CD4-positive, alpha-beta T cell (primary cell): ENCODE results near the gene LMBRD1. TPM values are rescaled to one million over a fixed set of nuclear protein-coding genes. Genes with fewer than 3 reads are reported as not detected.
A peak's percentile ranks its signal among the peaks of the same experiment; 100 is the strongest.

Experiments
- ATAC-seq: fragments of 200-7000 bp; cut with Tn5 transposase; one replicate; pipeline ENCODE4 v1.10.0; 2022; ENCODE audit warnings: mild to moderate bottlenecking; ENCODE audit not compliant: poor library complexity
- CTCF ChIA-PET: fragments of 350-600 bp; sonication (Branson Sonifier 250); formaldehyde crosslinking; loops from one replicate; lab custom pipeline; 2021; ENCODE audit warnings: antibody characterized with exemption, inconsistent platforms; lab: Charles Lee
- POLR2A ChIA-PET: fragments of 350-600 bp; sonication (Branson Sonifier 250); formaldehyde crosslinking; loops from one replicate; lab custom pipeline; 2021; ENCODE audit warnings: antibody characterized with exemption, inconsistent platforms; lab: Charles Lee
- DNase-seq, 14 experiments: peaks; one replicate each; pipeline ENCODE4 v3.0.0-alpha.2; 2013 to 2020; ENCODE audit warnings: mixed read lengths in 2 of 14
- H3K27ac ChIP-seq, 2 donors: one replicate each; pipeline versions ENCODE4 v1.5.1 to v1.7.0; 2013; ENCODE audit warnings: low read length in 2 of 2, low read depth in 1 of 2, mild to moderate bottlenecking in 1 of 2
- H3K27me3 ChIP-seq, 2 experiments: 1 replicate in 1 of 2; 2 replicates in 1 of 2; pipeline versions ENCODE4 v1.6.1 to v1.7.0; 2013; ENCODE audit warnings: low read length in 2 of 2, control low read depth in 1 of 2, mild to moderate bottlenecking in 1 of 2, moderate library complexity in 1 of 2; ENCODE audit not compliant: insufficient read depth in 2 of 2, control insufficient read depth in 1 of 2
- H3K36me3 ChIP-seq: one replicate; pipeline ENCODE4 v1.6.1; 2013; ENCODE audit warnings: low read length, control low read depth; ENCODE audit not compliant: insufficient read depth
- H3K4me1 ChIP-seq: one replicate; pipeline ENCODE4 v1.6.1; 2013; ENCODE audit warnings: low read length, control low read depth; ENCODE audit not compliant: insufficient read depth
- H3K4me3 ChIP-seq: one replicate; pipeline ENCODE4 v1.5.1; 2013; ENCODE audit warnings: mild to moderate bottlenecking, low read length, moderate library complexity
- H3K9me3 ChIP-seq, 2 experiments: 1 replicate in 1 of 2; 2 replicates in 1 of 2; pipeline versions ENCODE4 v1.6.1 to v1.7.0; 2013; ENCODE audit warnings: low read length in 2 of 2, mild to moderate bottlenecking in 2 of 2, control low read depth in 1 of 2, moderate library complexity in 1 of 2; ENCODE audit not compliant: control insufficient read depth in 1 of 2, insufficient read depth in 1 of 2
- H3K27ac Mint-ChIP-seq: one replicate; pipeline ENCODE4 v1.8.0; 2020; ENCODE audit warnings: mixed read lengths
- H3K27me3 Mint-ChIP-seq: one replicate; pipeline ENCODE4 v1.8.0; 2021; ENCODE audit warnings: mixed read lengths
- H3K36me3 Mint-ChIP-seq: one replicate; pipeline ENCODE4 v1.8.0; 2021; ENCODE audit warnings: low read depth, mixed read lengths
- H3K4me1 Mint-ChIP-seq: one replicate; pipeline ENCODE4 v1.8.0; 2021; ENCODE audit warnings: low read depth, mixed read lengths
- H3K4me3 Mint-ChIP-seq: one replicate; pipeline ENCODE4 v1.8.0; 2020; ENCODE audit warnings: mild to moderate bottlenecking, mixed read lengths
- H3K9me3 Mint-ChIP-seq: one replicate; pipeline ENCODE4 v1.8.0; 2020; ENCODE audit warnings: mixed read lengths
- intact Hi-C, 2 experiments: fragments of 100-400 bp; cut with DNase I in 1 of 2; cut with micrococcal nuclease in 1 of 2; formaldehyde crosslinking; loops; one replicate each; pipeline versions ENCODE4 v1.15.1 to v1.9.0; 2023 to 2025; cut with DNase I, micrococcal nuclease
- total RNA-seq, 174 experiments: library from RNA in 2 of 174; stranded (reverse) in 2 of 174; gene quantifications; one replicate each; pipeline ENCODE4 v1.2.3 and lab custom pipeline; 2021 to 2026
- TF ChIP-seq, protein P1 (sequence below): fragments of 200-600 bp; IDR thresholded peaks from one replicate; pipeline ENCODE4 v1.8.0; 2022; ENCODE audit warnings: antibody characterized with exemption, mild to moderate bottlenecking

The LMBRD1 gene
- total RNA-seq, 2 experiments from 2014 or later, result 40.3 to 42.0 TPM

- CTCF ChIA-PET, result interaction anchor here (1.0 kb wide), 1 partner anchor 33 kb away, joined by 4 read pairs; the partner anchor contains the start of gene LMBRD1
- H3K27ac Mint-ChIP-seq, result no peak overlapping the region
- no peaks in the 10 kb centered on the region for H3K4me1 ChIP-seq
Observed at GRCh38 chr6:69763763-69764162, 33.0 kb downstream of the LMBRD1 start.

DNA sequence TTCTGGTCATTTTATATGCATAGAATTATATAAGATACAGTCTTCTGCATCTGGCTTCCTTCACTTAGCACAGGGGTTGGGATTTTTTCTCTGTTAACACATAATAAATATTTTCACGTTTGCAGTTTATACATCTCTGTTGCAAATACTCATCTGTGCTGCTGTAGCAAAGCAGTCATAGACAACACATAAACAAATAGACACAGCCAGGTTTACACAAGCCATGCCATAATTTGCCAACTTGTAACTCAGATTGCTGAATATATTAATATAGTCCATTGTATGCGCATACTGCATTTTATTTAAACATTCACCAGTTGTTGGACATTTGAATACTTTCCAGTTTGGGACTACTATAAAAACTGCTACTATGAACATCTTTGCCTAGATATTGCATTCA lies 35.0 kb downstream of the LMBRD1 start:
- Mint-ChIP-seq H3K4me1 (peaks cover 74% of the 10 kb centered on the region), H3K27ac (no peak overlapping the region), H3K9me3 (no peaks in the 10 kb centered on the region), H3K27me3 (no peaks in the 10 kb centered on the region), H3K4me3 (no peak overlapping the region), H3K36me3 (peaks cover 72% of the 10 kb centered on the region)
- Histone ChIP-seq H3K27ac (no peak overlapping the region), H3K36me3 (no peaks in the 10 kb centered on the region), H3K4me3 (no peak overlapping the region), H3K9me3 (no peaks in the 10 kb centered on the region), H3K4me1 (no peaks in the 10 kb centered on the region), H3K27me3 (no peaks in the 10 kb centered on the region)
- TF ChIP-seq, protein P1, sequence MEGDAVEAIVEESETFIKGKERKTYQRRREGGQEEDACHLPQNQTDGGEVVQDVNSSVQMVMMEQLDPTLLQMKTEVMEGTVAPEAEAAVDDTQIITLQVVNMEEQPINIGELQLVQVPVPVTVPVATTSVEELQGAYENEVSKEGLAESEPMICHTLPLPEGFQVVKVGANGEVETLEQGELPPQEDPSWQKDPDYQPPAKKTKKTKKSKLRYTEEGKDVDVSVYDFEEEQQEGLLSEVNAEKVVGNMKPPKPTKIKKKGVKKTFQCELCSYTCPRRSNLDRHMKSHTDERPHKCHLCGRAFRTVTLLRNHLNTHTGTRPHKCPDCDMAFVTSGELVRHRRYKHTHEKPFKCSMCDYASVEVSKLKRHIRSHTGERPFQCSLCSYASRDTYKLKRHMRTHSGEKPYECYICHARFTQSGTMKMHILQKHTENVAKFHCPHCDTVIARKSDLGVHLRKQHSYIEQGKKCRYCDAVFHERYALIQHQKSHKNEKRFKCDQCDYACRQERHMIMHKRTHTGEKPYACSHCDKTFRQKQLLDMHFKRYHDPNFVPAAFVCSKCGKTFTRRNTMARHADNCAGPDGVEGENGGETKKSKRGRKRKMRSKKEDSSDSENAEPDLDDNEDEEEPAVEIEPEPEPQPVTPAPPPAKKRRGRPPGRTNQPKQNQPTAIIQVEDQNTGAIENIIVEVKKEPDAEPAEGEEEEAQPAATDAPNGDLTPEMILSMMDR, result no peak
- POLR2A ChIA-PET, result no interaction called here
- CTCF ChIA-PET, result no interaction called here
- intact Hi-C loops, result no loop called here
- no peak for DNase-seq
- ATAC-seq, result no peak

More at GRCh38 chr6:69763763-69764162, 33.0 kb downstream of the LMBRD1 start:
- peaks cover 56% of the 10 kb centered on the region for H3K4me1 Mint-ChIP-seq
- no peak overlapping the region for H3K27ac ChIP-seq
- no peaks in the 10 kb centered on the region for H3K9me3 Mint-ChIP-seq
- H3K36me3 Mint-ChIP-seq, result peaks cover 54% of the 10 kb centered on the region
- ATAC-seq (no peak), DNase-seq (no peak)
- TF ChIP-seq, protein P1, result no peak
- no peaks in the 10 kb centered on the region for H3K9me3 ChIP-seq
- intact Hi-C loops, result no loop called here
- no peaks in the 10 kb centered on the region for H3K36me3 ChIP-seq
- POLR2A ChIA-PET, result no interaction called here
- no peak overlapping the region for H3K4me3 Mint-ChIP-seq
- no peaks in the 10 kb centered on the region for H3K27me3 Mint-ChIP-seq
- H3K27me3 ChIP-seq, result no peaks in the 10 kb centered on the region
- H3K4me3 ChIP-seq, result no peak overlapping the region

GRCh38 chr6:69758214-69758613 lies 38.6 kb downstream of the LMBRD1 start:
- peak overlapping the region; percentile 4 for H3K27ac Mint-ChIP-seq
- H3K9me3 Mint-ChIP-seq, result no peaks in the 10 kb centered on the region
- H3K4me1 Mint-ChIP-seq, result peaks cover 75% of the 10 kb centered on the region
- ATAC-seq (no peak), DNase-seq (no peak)
- TF ChIP-seq, protein P1, result no peak
- Histone ChIP-seq H3K9me3 (peaks cover 0 to 4% of the 10 kb centered on the region in 2 experiments), H3K4me3 (no peak overlapping the region), H3K36me3 (no peaks in the 10 kb centered on the region), H3K27ac (no peak overlapping the region), H3K4me1 (no peaks in the 10 kb centered on the region), H3K27me3 (no peaks in the 10 kb centered on the region)
- H3K27me3 Mint-ChIP-seq, result no peaks in the 10 kb centered on the region
- POLR2A ChIA-PET, result no interaction called here
- CTCF ChIA-PET, result interaction anchor here (1.9 kb wide), 1 partner anchor 39 kb away, joined by 4 read pairs; the partner anchor contains the start of gene LMBRD1
- intact Hi-C loops, result no loop called here
- no peak overlapping the region for H3K4me3 Mint-ChIP-seq
- peaks cover 80% of the 10 kb centered on the region for H3K36me3 Mint-ChIP-seq
